Cerebellar nuclear complex (tissue), 1 donor: ENCODE data around the gene HINT3.
"Not testable (repeated sequence)": the region's sequence is repeated elsewhere in the genome, so short reads cannot be mapped to it uniquely, and the experiment has no call there.

Source experiments
- DNase-seq, 2 experiments: peaks; one replicate each; lab custom pipeline; 2025; lab: John Stamatoyannopoulos, UW

The HINT3 gene

GRCh38 chr6:125962900-125963497, 6.4 kb downstream of the HINT3 start:
- DNase-seq, result no peak

GRCh38 chr6:125963817-125964216, 7.2 kb downstream of the HINT3 start:
- DNase-seq, result no peak

GRCh38 chr6:125966569-125966968, 10.0 kb downstream of the HINT3 start:
- no peak for DNase-seq

- no peak for DNase-seq
These were observed 11.9 kb downstream of the HINT3 start for GRCh38 chr6:125968493-125968892.

GRCh38 chr6:125970760-125971159, 14.2 kb downstream of the HINT3 start:
- no peak for DNase-seq

GRCh38 chr6:125972478-125972877, 15.9 kb downstream of the HINT3 start:
- not testable (repeated sequence) for DNase-seq

GRCh38 chr6:125974214-125974866, 17.8 kb downstream of the HINT3 start:
- peak in 1 of 2 experiments; percentile 32 for DNase-seq

- no peak for DNase-seq
These were observed 22.5 kb downstream of the HINT3 start for GRCh38 chr6:125979101-125979500.

GRCh38 chr6:125981571-125982185, 25.1 kb downstream of the HINT3 start:
- DNase-seq, result no peak

- no peak for DNase-seq
These were observed 26.8 kb downstream of the HINT3 start for GRCh38 chr6:125983246-125983945.

- no peak for DNase-seq
These were observed 27.7 kb downstream of the HINT3 start for GRCh38 chr6:125984311-125984710.

- no peak for DNase-seq
These were observed 29.0 kb downstream of the HINT3 start for GRCh38 chr6:125985522-125985921.

GRCh38 chr6:125985979-125986300, 29.4 kb downstream of the HINT3 start:
- DNase-seq, result no peak

- peak in 1 of 2 experiments; percentile 66 for DNase-seq
These were observed 29.9 kb downstream of the HINT3 start, which contains the start of gene TRMT11 for GRCh38 chr6:125986301-125987025. TSS of gene TRMT11 (plus strand) at chr6:125986540. CDS start at chr6:125986551, 11 bp downstream.

- DNase-seq, result no peak
These were observed 30.6 kb downstream of the HINT3 start for GRCh38 chr6:125987026-125987617.

GRCh38 chr6:125988280-125988679, 31.7 kb downstream of the HINT3 start:
- no peak for DNase-seq

- DNase-seq, result no peak
These were observed 33.1 kb downstream of the HINT3 start for GRCh38 chr6:125989631-125990030.

GRCh38 chr6:125991653-125992052, 35.1 kb downstream of the HINT3 start:
- no peak for DNase-seq

- DNase-seq, result no peak
These were observed 38.3 kb downstream of the HINT3 start for GRCh38 chr6:125994670-125995488.

- DNase-seq, result peak in 1 of 2 experiments; percentile 55
These were observed 39.5 kb downstream of the HINT3 start for GRCh38 chr6:125995972-125996580.
